PFSK-1 (cell line): ENCODE measurements around the gene DMGDH.

Experiments
- FOXP2 ChIP-seq: optimal IDR thresholded peaks from 2 replicates; pipeline ENCODE3; 2011; ENCODE audit warnings: borderline replicate concordance, control low read depth, inconsistent platforms; ENCODE audit not compliant: insufficient read depth; ENCODE audit errors: extremely low read length, extremely low read depth
- POLR2AphosphoS5 ChIP-seq: IDR thresholded peaks from 2 replicates; pipeline ENCODE4 v1.6.1; 2012; ENCODE audit warnings: low read depth, mild to moderate bottlenecking, control low read depth, low read length, moderate library complexity
- SIN3A ChIP-seq: IDR thresholded peaks from 2 replicates; pipeline ENCODE4 v1.6.1; 2012; ENCODE audit warnings: mild to moderate bottlenecking, low read length, moderate library complexity, borderline replicate concordance; ENCODE audit not compliant: insufficient read depth
- TAF1 ChIP-seq: IDR thresholded peaks from 2 replicates; pipeline ENCODE4 v1.6.1; 2012; ENCODE audit warnings: low read length, control low read depth, borderline replicate concordance; ENCODE audit not compliant: insufficient read depth
- TF ChIP-seq, protein P1 (sequence below), 2 experiments: IDR thresholded peaks; 2 replicates each; pipeline versions ENCODE4 v1.6.1 to v1.8.0; 2011 to 2012; ENCODE audit warnings: low read depth in 2 of 2, low read length in 2 of 2, control low read depth in 1 of 2, inconsistent platforms in 1 of 2, mild to moderate bottlenecking in 1 of 2, moderate library complexity in 1 of 2; ENCODE audit not compliant: insufficient read depth in 1 of 2

DMGDH gene

DNA sequence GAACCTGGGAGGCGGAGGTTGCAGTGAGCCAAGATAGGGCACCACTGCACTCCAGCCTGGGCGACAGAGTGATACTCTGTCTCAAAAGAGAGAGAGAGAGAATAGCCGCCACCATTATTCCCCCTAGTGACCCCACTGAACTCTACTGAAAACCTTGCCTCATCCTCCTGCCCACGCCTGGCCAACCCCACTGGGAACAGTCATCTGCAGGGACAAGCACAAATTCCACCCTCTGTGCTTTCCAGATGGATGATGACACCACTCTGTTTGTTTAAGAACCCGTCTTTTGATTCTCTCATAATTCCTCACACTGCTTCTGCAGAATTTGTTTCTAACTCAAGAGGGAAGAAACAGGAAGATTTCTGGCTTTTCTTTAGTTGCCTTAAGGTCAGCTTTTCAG is 12.3 kb upstream of the DMGDH start:
- no peak for TF ChIP-seq FOXP2
- TF ChIP-seq, protein P1, sequence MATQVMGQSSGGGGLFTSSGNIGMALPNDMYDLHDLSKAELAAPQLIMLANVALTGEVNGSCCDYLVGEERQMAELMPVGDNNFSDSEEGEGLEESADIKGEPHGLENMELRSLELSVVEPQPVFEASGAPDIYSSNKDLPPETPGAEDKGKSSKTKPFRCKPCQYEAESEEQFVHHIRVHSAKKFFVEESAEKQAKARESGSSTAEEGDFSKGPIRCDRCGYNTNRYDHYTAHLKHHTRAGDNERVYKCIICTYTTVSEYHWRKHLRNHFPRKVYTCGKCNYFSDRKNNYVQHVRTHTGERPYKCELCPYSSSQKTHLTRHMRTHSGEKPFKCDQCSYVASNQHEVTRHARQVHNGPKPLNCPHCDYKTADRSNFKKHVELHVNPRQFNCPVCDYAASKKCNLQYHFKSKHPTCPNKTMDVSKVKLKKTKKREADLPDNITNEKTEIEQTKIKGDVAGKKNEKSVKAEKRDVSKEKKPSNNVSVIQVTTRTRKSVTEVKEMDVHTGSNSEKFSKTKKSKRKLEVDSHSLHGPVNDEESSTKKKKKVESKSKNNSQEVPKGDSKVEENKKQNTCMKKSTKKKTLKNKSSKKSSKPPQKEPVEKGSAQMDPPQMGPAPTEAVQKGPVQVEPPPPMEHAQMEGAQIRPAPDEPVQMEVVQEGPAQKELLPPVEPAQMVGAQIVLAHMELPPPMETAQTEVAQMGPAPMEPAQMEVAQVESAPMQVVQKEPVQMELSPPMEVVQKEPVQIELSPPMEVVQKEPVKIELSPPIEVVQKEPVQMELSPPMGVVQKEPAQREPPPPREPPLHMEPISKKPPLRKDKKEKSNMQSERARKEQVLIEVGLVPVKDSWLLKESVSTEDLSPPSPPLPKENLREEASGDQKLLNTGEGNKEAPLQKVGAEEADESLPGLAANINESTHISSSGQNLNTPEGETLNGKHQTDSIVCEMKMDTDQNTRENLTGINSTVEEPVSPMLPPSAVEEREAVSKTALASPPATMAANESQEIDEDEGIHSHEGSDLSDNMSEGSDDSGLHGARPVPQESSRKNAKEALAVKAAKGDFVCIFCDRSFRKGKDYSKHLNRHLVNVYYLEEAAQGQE (IDR thresholded peaks at IDR 0.05; ENCODE audit: insufficient read depth in 1 of 2, low read depth in 2 of 2, low read length in 2 of 2): no peak

DNA sequence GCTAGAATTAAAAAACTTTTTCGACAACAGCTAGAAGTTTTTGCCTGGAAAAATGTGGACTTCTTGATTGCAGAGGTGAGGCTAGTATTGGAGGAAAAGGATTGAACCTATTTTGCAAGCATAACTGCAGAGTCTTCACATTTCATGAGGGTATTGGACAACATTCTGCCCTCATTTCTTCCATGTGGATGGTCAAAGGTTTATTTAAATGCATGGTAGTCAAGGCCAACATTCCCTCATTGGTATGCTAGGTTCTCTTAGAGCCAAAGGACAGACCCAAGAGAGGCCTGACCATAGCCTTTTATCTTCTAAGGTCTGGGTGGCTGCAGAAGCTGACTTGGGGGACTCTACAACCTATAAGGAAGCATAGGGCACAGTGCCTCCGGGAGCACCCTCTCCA is 11.3 kb upstream of the DMGDH start:
- TF ChIP-seq FOXP2 (no peak), POLR2AphosphoS5 (no peak), TAF1 (no peak), SIN3A (no peak)
- TF ChIP-seq, protein P1 (IDR thresholded peaks at IDR 0.05; ENCODE audit: insufficient read depth in 1 of 2, low read depth in 2 of 2, low read length in 2 of 2): no peak

DNA sequence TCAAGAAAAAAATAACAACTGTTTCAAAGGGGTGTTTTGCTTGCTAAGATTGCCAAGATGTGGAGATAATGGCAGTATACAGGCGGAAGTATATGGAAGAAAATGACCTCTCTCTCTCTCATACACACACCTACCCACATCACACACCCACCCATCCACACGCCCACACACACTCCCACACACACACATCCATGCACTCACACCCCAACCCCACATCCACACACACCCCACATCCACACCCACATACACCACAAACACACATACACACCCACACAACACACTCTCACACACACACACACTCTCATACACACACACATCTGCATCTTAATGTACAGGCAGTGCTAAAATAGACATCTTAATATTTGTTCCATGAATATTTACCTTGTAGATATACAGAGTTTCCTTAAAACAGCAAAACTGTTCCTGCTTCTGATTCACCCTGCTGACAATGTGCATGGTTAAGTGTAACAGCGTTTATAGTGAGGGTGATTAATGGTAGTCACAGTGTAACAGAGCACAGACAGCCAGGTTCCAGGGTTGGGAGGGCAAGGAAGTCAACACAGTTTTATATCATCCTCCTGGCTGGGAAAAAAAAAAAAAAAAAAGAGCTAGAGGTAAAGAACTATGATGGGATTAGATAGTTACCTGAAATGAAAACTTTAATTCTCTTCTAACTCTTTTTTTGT is 8.3 kb upstream of the DMGDH start:
- no peak for TF ChIP-seq FOXP2
- no peak for TF ChIP-seq TAF1
- TF ChIP-seq, protein P1 (IDR thresholded peaks at IDR 0.05; ENCODE audit: insufficient read depth in 1 of 2, low read depth in 2 of 2, low read length in 2 of 2): no peak
- no peak for TF ChIP-seq SIN3A
- TF ChIP-seq POLR2AphosphoS5: no peak

DNA sequence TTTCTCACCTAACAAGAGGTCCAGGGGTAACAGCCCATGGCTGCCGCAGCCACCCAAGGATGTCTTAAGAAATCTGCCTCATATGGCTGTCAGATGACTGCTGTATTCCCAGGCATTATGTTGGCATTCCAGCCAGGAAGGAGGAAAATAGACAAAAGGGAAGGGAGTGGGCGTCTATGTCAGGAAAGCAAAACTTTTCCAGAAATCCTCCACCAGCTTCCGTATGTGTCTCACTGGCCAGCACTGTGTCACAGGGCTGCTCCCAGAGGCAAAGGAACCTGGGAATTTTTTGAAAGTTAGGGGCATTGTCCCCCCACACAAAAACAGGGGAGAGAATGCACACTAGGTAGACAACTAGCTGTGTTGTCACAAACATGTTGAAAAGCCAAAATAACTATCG is 7.3 kb upstream of the DMGDH start:
- TF ChIP-seq POLR2AphosphoS5: no peak
- TF ChIP-seq, protein P1 (IDR thresholded peaks at IDR 0.05; ENCODE audit: insufficient read depth in 1 of 2, low read depth in 2 of 2, low read length in 2 of 2): no peak
- TF ChIP-seq SIN3A: no peak
- TF ChIP-seq FOXP2: no peak
- no peak for TF ChIP-seq TAF1
